HG02798 (cell line): ENCODE measurements around the gene EMID1.

Experiments
- ATAC-seq: cut with Tn5 transposase; IDR thresholded peaks from one replicate; pipeline ENCODE4 v1.9.1; 2021; ENCODE audit warnings: mild to moderate bottlenecking; ENCODE audit not compliant: unreplicated experiment, poor library complexity

The EMID1 gene

GRCh38 chr22:29205594-29206371 lies at the start of gene EMID1:
EMID1 (plus strand) TSS chr22:29205896; CDS start chr22:29206039, 143 bp downstream.
- no peak for ATAC-seq

DNA sequence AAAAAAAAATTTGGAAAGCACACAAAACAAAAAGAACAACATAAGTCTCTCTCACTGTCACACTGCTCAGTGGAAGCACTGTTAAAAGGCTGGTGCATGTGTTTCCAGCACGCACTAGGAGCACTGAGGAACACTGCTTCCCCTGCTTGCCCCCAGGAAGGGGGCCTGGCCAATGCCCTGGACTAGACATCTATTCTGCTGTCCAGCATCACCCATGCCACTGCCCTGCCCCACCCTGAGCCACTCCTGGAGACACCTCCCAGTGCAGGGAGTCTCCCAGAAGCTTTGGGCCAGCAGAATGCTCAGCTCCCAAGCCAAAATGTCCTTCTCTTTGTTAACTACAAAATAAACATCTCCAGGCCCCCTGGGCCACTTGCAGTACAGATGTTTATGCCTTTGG lies 49.7 kb upstream of the EMID1 start:
- no peak for ATAC-seq

DNA sequence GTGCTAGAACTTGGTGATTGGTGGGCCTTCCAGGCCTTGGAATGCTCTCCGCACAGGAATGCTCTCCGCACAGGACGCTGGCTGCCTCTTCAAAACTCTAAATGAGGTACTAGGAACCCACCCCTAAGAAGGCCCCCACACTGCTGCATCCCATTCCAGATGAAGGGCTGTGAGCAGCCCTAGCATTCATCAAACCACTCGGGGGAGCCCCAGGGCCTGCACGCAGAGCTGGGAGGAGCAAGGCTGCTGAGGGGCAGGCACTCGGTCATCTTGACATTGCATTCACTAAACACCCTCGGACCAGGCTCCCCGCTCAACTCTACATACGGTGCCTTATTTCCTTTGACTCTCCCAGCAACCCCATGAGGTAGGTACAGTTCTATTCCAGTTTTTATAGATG lies 49.2 kb upstream of the EMID1 start:
- ATAC-seq = no peak

DNA sequence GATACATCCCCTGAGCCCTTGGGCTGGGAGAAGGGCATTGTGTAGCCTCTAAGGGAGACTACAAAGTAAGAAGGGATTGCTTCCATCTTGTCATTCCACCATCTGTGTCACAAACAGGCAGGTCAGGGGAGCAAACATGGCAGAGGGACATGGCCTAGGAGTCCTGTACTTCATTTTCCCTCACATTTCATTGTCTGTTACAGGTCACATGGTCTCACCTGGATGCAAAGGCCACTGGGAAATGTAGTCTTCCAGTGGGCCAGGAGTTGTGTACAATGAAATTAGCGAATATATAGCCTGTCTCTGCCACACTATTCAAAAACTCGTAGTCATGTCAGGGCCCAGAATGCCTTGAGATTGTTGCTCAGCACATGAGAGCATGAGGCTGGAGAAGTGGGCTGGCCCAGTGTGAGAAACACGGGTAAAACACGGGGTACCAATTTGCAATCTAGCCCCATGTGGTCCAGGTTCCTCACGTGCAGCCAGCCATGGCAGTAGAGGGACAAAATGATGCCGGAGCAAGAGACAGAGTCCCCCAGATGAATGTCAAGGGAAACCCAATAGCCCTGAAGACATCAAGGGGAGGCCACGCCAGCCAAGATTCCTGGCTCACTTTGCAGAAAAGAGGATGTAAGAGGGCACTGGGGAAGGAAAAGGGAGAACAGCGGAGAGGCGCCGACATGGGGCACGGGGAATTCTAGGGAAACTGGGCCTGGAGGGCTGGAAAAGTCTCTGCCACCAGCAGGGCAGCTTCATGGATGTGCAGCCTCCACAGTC lies 47.7 kb upstream of the EMID1 start:
- ATAC-seq = no peak

- ATAC-seq = no peak
Observed at GRCh38 chr22:29158546-29158945, 47.1 kb upstream of the EMID1 start.

DNA sequence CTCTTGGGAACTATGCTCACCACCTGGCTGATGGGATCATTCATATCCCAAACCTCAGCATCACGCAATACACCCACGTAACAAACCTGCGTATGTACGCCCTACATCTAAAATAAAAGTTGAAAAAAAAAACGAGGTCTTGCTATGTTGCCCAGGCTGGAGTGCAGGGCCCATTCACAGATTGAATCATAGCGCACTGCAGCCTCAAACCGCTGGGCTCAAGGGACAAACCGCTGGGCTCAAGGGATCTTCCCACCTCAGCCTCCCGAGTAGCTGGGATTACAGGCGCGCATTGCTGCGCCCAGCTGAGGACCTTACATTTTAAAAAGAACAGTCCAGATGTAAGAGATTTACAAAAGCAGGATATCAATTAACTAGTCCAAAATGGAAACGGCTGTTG lies 41.9 kb upstream of the EMID1 start:
- ATAC-seq = no peak

DNA sequence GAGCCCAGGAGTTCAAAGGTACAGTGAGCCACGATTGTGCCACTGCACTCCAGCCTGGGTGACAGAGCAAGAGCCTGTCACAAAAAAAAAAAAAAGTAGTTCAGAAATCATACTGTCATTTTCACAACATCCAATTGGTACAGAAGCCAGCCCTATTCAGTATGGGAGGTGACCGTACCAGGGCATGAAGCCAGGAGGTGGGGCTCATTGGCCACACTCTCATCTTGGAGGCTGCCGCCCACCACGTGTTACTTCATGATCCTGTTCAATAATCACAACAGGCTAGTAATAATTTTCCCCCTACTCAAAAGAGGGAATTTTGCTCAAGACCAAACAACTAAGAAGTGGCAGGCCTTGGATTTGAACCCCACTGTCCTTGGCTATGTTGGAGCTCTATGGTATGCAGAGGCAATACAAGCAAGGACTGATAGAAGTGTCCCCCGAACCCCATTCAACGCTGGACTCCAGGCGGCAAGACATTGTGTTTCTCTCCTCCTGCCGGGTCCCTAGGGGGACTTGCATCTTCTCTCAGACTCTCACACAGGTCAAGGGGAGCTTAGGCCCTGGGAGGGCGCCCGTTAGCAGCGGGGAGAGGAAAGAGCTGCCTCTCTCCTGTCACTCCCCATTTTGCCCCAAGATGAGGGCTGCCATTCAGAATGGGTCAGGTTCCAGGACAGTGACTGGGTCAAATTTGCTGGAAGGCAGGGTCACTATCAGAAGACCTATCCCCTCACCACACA lies 40.2 kb upstream of the EMID1 start:
- ATAC-seq = no peak

DNA sequence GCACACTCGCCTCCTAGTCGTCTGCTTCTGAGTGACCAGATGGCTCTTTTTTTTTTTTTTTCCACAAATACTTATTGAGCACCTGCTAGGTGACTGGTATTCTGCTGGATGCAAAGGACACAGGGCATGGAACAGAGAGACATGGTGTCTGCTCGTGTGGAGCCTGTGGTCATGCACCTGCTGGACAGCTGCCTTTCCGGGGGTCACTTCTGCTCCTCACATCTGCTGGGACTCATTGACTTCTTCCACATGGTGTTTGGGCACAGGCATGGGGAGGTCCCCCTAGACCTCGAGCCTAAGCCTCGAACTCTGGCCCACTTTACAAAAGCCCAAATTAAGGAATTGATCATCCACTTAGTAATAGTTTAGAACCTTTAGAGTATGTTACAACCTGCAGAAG lies 39.5 kb upstream of the EMID1 start:
- ATAC-seq = no peak

DNA sequence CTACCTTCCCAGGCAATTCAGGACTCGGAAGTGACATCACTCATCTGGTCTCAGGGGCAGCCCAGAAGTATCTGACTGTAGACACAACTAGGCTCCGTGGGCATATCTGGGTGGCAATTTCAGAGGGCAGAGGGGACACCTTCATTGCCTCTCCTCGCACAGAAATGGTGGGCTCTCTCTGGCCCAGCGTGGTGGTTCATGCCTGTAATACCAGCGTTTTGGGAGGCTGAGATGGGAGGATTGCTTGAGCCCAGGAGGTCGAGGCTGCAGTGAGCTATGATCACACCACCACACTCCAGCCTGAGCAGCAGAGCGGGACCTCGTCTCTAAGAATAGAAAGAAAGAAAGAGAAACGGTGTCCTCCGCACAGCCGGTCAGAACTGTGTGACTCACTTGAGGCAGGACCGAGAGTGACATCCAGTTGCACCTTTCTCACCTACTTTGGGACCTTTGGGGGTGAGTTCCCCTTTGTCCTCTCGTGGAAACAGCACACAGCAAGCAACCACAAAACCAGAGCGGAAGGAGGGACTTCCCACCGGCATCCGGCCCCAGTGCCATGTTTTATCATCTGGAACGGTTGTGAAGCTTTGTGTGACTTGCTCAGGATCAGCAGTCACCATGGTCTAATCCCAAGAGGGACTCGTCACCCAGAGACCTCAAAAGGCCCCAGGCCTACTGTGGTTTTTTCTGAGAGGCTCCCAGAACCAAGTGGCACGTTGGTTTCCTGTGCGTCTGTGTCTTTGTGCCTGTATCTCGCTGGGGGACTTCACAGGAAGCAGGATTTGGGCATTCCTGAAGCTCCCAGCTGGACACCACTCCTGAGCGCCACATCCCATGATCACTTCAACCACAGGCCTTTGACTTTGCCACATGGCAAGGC lies 38.4 kb upstream of the EMID1 start:
- peak; percentile 89 for ATAC-seq

DNA sequence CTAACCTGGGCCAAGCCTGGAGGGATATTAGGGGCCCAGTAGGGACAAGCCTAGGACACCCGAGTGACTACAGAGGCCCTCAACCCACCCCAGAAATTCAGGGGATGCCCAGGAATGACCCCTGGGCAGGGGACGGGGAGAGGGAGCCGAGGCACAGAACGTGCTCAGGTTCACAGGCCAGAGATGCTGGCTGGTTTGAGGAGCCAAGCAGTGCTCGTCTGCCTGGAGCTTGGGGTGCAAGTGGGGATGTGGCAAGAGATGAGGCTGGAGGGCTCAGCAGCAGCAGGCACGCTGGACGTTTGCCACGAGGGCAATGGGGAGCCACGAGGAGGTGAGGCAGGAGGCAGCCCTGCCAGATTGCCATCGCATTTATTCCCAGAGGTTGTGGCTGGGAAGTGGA lies 34.0 kb upstream of the EMID1 start:
- no peak for ATAC-seq

DNA sequence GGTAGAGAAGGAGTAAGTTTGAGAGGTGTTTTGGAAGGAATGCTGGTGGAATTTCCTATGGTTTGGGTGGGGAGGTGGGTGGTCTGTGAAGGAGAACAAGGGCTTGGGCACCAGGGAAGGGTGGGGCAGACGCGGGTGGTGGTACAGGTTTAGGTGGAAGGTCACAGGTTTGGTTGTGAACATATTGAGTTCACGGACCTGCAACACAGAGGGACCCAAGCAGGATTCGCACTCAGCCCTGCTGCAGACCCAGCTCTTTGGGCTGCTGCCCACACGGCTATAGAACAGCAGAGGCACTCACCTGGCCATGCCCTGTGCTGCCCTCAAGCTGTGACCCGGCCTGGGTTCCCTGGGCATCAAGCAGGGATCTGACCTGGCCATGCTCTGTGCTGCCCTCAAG lies 33.5 kb upstream of the EMID1 start:
- ATAC-seq = no peak

DNA sequence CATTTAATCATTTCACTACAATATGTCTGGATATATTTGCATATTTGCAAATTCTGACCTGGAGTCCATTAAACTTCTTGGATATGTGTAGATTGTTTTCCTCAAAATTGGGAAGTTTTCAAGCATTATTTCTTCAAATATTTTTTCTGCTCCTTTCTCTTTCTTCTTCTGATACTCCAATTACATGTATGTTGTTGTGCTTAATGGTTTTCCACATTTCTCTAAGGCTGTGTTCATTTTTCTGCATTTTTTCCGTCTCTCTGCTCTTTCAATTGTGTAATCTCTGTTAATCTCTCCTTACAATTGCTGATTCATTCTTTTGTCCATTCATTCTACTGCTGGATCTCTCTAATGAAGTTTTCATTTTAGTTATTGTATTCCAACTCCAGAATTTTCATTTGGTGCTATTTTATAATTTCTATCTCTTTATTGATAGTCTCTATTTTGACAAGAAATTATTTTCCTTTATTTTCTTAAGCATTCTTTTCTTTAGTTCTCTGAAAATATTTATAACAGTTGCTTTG lies 30.3 kb upstream of the EMID1 start:
- no peak for ATAC-seq

- ATAC-seq = no peak
Observed at GRCh38 chr22:29183971-29184848, 21.5 kb upstream of the EMID1 start.

GRCh38 chr22:29184849-29185490 lies 20.7 kb upstream of the EMID1 start:
- no peak for ATAC-seq

GRCh38 chr22:29186302-29186701 lies 19.4 kb upstream of the EMID1 start:
- ATAC-seq = no peak

DNA sequence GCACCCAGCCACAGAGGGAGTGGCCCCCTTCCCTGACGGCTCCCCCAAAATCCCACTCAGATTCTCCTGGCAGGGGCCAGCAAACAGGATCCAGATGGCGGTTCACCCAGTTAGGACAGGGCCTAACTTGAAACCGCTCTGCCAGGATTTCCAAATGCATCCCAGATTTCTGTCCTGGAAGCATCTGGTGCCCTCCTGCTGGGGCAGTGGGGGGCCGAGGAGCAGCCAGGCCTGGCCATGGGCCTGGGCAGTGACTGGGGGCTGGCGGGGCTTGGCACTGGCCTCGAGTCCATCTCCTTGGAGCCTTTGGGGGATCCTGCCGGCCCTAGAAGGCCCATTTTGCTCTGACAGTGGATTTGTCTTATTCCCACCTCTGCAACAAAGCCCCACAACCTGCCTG lies 17.9 kb upstream of the EMID1 start:
- no peak for ATAC-seq

DNA sequence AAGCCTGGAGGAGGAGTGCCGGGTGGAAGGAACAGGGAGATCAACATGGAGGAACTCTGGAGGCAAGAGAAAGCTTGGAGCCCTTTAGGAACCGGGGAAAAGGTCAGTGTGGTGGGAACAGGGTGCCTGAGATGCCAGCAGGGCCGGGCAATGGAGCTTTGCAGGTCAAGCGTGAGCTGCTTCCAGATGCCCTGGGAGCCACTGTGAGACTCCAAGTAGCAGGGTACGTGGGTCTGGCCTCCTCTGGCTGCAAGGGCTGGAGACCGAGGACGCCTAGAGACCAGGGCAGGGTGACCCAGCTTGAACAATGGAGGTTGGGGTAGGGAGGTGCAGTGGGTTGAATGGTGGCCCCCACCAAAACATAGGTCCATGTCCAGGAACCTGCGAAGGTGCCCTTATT lies 15.6 kb upstream of the EMID1 start:
- no peak for ATAC-seq

DNA sequence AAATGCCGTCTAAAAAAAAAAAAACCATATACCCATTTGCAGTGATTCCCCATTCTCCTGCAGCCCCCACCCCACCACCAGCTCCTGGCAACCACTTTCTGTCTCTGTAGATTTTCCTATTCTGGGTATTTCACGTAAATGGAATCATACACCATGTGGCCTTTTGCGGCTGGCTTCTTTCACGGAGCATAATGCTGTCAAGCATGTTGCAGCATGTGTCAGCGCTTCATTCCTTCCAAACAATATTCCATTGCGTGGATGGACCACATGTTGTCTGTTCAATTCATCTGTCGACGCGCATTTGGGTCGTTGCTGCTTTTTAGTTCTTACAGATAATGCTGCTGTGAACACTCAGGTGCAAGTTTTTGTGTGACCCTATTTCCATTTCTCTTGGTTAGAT lies 14.8 kb upstream of the EMID1 start:
- ATAC-seq = no peak

- ATAC-seq = no peak
Observed at GRCh38 chr22:29193021-29193420, 12.7 kb upstream of the EMID1 start.
